HEK293 (cell line): ENCODE data around the gene SPPL2C.

ENCODE experiments used
- CTCF ChIA-PET: fragments of 350-600 bp; formaldehyde crosslinking; extraction: SDS; loops from one replicate; lab custom pipeline; 2021; ENCODE audit warnings: antibody characterized with exemption; lab: Yijun Ruan, JAX
- POLR2A ChIA-PET: fragments of 300-600 bp; formaldehyde crosslinking; extraction: SDS; loops from one replicate; lab custom pipeline; 2020; ENCODE audit warnings: antibody characterized with exemption, inconsistent platforms; lab: Yijun Ruan, JAX
- H3K27ac ChIP-seq: fragments of 200-500 bp; sonication (Bioruptor generic); 2 replicates; pipeline ENCODE4 v1.5.1; 2014; ENCODE audit warnings: low read depth, low read length, control low read depth, inconsistent platforms; ENCODE audit errors: extremely low read depth
- H3K36me3 ChIP-seq, 2 experiments: fragments of 200-500 bp in 1 of 2; sonication (Bioruptor generic) in 1 of 2; 1 replicate in 1 of 2; 2 replicates in 1 of 2; pipeline ENCODE4 v1.5.1; 2014 to 2017; ENCODE audit warnings: inconsistent platforms in 2 of 2, low read length in 2 of 2; ENCODE audit not compliant: control insufficient read depth in 2 of 2, insufficient read depth in 1 of 2
- H3K4me1 ChIP-seq: fragments of 200-500 bp; sonication (Bioruptor generic); 2 replicates; pipeline ENCODE4 v1.5.1; 2014; ENCODE audit warnings: mild to moderate bottlenecking, low read length, inconsistent platforms; ENCODE audit not compliant: control insufficient read depth, insufficient read depth
- H3K4me3 ChIP-seq: 2 replicates; pipeline ENCODE4 v1.5.1; 2011; ENCODE audit warnings: low read depth, mild to moderate bottlenecking, control low read depth, low read length, moderate library complexity
- H3K9me3 ChIP-seq: fragments of 200-500 bp; sonication (Bioruptor generic); 2 replicates; pipeline ENCODE4 v1.5.1; 2014; ENCODE audit warnings: low read depth, low read length, inconsistent platforms; ENCODE audit not compliant: control insufficient read depth, insufficient read depth
- IKZF3 ChIP-seq: fragments of 450-650 bp; IDR thresholded peaks from 2 replicates; pipeline ENCODE4 v1.5.0; 2018; ENCODE audit warnings: missing biosample characterization, mild to moderate bottlenecking, missing genetic modification characterization, moderate library complexity
- PRDM1 ChIP-seq: fragments of 450-650 bp; formaldehyde crosslinking; IDR thresholded peaks from 2 replicates; pipeline ENCODE4; 2016; ENCODE audit warnings: missing biosample characterization, missing genetic modification characterization
- TCF7L2 ChIP-seq: IDR thresholded peaks from 2 replicates; pipeline ENCODE4 v1.6.1; 2011; ENCODE audit warnings: low read depth, mild to moderate bottlenecking, inconsistent platforms, low read length, moderate library complexity, borderline replicate concordance
- ZBTB1 ChIP-seq: fragments of 450-650 bp; formaldehyde crosslinking; IDR thresholded peaks from 2 replicates; pipeline ENCODE4 v1.5.1; 2016; ENCODE audit warnings: missing biosample characterization, missing genetic modification characterization
- ZBTB21 ChIP-seq: fragments of 450-650 bp; formaldehyde crosslinking; IDR thresholded peaks from 2 replicates; pipeline ENCODE4 v1.5.1; 2017; ENCODE audit warnings: missing biosample characterization, missing genetic modification characterization
- ZBTB7A ChIP-seq: fragments of 450-650 bp; formaldehyde crosslinking; IDR thresholded peaks from 2 replicates; pipeline ENCODE4 v1.5.1; 2016; ENCODE audit warnings: low read depth, missing biosample characterization, missing genetic modification characterization
- ZNF2 ChIP-seq: fragments of 450-650 bp; formaldehyde crosslinking; IDR thresholded peaks from 2 replicates; pipeline ENCODE4 v1.5.1; 2016; ENCODE audit warnings: missing biosample characterization, missing genetic modification characterization
- ZNF266 ChIP-seq: fragments of 450-650 bp; formaldehyde crosslinking; IDR thresholded peaks from 2 replicates; pipeline ENCODE4 v1.5.1; 2016; ENCODE audit warnings: missing biosample characterization, missing genetic modification characterization, low read depth
- ZNF341 ChIP-seq: fragments of 450-650 bp; formaldehyde crosslinking; IDR thresholded peaks from 2 replicates; pipeline ENCODE4; 2016; ENCODE audit warnings: low read depth, missing biosample characterization, missing genetic modification characterization
- ZNF37A ChIP-seq: fragments of 450-650 bp; IDR thresholded peaks from 2 replicates; pipeline ENCODE4 v1.5.1; 2018; ENCODE audit warnings: missing biosample characterization, missing genetic modification characterization
- ZNF473 ChIP-seq: fragments of 450-650 bp; formaldehyde crosslinking; IDR thresholded peaks from 2 replicates; pipeline ENCODE4 v1.5.1; 2017; ENCODE audit warnings: missing biosample characterization, missing genetic modification characterization
- ZNF521 ChIP-seq: fragments of 450-650 bp; formaldehyde crosslinking; IDR thresholded peaks from 2 replicates; pipeline ENCODE4 v1.5.1; 2017; ENCODE audit warnings: missing biosample characterization, mild to moderate bottlenecking, missing genetic modification characterization
- ZNF548 ChIP-seq: fragments of 450-650 bp; formaldehyde crosslinking; IDR thresholded peaks from 2 replicates; pipeline ENCODE4 v1.5.1; 2016; ENCODE audit warnings: missing biosample characterization, missing genetic modification characterization
- ZNF571 ChIP-seq: fragments of 450-650 bp; formaldehyde crosslinking; IDR thresholded peaks from 2 replicates; pipeline ENCODE4 v1.5.0; 2017; ENCODE audit warnings: missing biosample characterization, missing genetic modification characterization
- ZNF677 ChIP-seq: fragments of 450-650 bp; IDR thresholded peaks from 2 replicates; pipeline ENCODE4 v1.5.0; 2018; ENCODE audit warnings: missing biosample characterization, mild to moderate bottlenecking, missing genetic modification characterization, moderate library complexity
- TF ChIP-seq, protein P1 (sequence below): fragments of 450-650 bp; formaldehyde crosslinking; IDR thresholded peaks from 2 replicates; pipeline ENCODE4 v1.5.1; 2016; ENCODE audit warnings: missing biosample characterization, missing genetic modification characterization
- TF ChIP-seq, protein P2 (sequence below): fragments of 450-650 bp; formaldehyde crosslinking; IDR thresholded peaks from 2 replicates; pipeline ENCODE4 v1.5.1; 2016; ENCODE audit warnings: missing biosample characterization, missing genetic modification characterization
- TF ChIP-seq, protein P3 (sequence below): fragments of 450-650 bp; formaldehyde crosslinking; IDR thresholded peaks from 2 replicates; pipeline ENCODE4 v1.5.1; 2016; ENCODE audit warnings: missing biosample characterization, missing genetic modification characterization, borderline replicate concordance
- TF ChIP-seq, protein P4 (sequence below): fragments of 450-650 bp; formaldehyde crosslinking; IDR thresholded peaks from 2 replicates; pipeline ENCODE4 v1.5.1; 2017; ENCODE audit warnings: missing biosample characterization, missing genetic modification characterization
- TF ChIP-seq, protein P5 (sequence below): fragments of 450-650 bp; formaldehyde crosslinking; IDR thresholded peaks from 2 replicates; pipeline ENCODE4 v1.5.1; 2016; ENCODE audit warnings: missing biosample characterization, missing genetic modification characterization

Gene SPPL2C

DNA sequence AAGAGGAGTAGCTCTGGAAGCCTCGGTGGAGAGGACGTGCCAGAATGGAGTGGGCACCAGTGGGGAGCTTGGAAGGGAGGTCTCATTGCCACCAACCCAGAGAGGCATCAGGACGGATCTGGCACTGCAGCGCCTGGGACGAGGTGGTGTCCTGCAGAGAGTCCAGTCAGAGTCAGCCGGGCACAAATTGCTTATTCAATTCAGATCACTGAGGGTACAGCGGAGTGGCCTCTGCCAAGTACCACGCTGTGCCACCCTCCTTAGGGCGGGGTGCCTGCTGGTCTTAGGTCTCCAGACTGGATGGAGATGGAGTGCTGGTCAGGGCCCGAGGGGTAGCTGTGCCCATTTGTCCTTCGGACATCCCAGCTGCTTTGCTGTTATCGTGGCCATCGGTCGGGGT, 18.9 kb upstream of the SPPL2C start:
- CTCF ChIA-PET, result interaction anchor here (1.2 to 8.4 kb wide), 2 partner anchors 177 to 185 kb away, joined by 5 to 99 read pairs; no protein-coding TSS in a partner anchor
- H3K27ac ChIP-seq, result no peak overlapping the region
- no peak for TF ChIP-seq ZNF341 (tag by site-specific recombination)
- no peak for TF ChIP-seq ZNF37A (tag by site-specific recombination)
- TF ChIP-seq, protein P1, sequence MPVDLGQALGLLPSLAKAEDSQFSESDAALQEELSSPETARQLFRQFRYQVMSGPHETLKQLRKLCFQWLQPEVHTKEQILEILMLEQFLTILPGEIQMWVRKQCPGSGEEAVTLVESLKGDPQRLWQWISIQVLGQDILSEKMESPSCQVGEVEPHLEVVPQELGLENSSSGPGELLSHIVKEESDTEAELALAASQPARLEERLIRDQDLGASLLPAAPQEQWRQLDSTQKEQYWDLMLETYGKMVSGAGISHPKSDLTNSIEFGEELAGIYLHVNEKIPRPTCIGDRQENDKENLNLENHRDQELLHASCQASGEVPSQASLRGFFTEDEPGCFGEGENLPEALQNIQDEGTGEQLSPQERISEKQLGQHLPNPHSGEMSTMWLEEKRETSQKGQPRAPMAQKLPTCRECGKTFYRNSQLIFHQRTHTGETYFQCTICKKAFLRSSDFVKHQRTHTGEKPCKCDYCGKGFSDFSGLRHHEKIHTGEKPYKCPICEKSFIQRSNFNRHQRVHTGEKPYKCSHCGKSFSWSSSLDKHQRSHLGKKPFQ (tag by site-specific recombination), result no peak
- TF ChIP-seq ZBTB7A (tag by site-specific recombination), result no peak
- TF ChIP-seq ZNF2, result no peak
- TF ChIP-seq ZNF266 (tag by site-specific recombination), result no peak
- TF ChIP-seq ZNF548 (tag by site-specific recombination), result no peak
- no peak for TF ChIP-seq ZBTB21 (tag by site-specific recombination)
- TF ChIP-seq ZBTB1 (tag by site-specific recombination), result no peak
- TF ChIP-seq ZNF473 (tag by site-specific recombination), result no peak
- TF ChIP-seq ZNF521, result no peak
- no peak for TF ChIP-seq PRDM1 (tag by site-specific recombination)
- no peak for TF ChIP-seq ZNF571 (tag by site-specific recombination)
- no peak for TF ChIP-seq IKZF3 (tag by site-specific recombination)
- no peaks in the 10 kb centered on the region for H3K9me3 ChIP-seq
- no peaks in the 10 kb centered on the region for H3K36me3 ChIP-seq
- no peak overlapping the region for H3K4me3 ChIP-seq
- H3K4me1 ChIP-seq, result no peaks in the 10 kb centered on the region
- POLR2A ChIA-PET, result no interaction called here

DNA sequence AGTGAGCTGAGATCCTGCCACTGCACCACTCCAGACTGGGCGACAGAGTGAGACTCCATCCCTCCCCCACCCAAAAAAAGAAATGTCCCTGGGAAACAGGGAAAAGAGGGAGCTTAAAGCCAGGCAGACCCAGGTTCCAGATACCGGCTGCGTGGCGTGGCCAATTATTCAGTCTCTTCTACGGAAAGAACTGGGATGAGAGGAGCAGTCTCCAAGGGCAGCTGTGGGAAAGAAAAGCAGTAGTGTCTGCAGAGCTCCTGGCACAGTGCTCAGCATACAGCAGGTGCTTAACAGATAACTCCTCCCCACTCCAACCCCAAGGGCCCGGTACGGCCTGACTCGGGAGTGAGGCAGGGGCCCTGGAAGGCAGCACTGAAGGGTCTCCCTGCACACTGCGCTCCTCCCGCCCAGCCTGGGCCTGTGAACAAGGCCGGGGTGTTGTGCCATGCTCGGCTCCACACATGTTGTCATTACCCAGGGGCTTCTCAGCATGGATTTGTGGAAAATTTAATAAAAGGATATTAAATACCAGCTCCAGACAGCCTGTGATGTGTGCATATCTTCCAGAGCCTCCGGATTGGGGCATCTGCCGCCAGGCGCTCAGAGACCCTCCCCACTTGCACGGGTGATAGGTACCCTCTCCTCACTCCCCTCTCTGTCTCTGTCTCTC, 17.6 kb upstream of the SPPL2C start:
- POLR2A ChIA-PET, result interaction anchor here (0.6 kb wide), 1 partner anchor 43 kb away, joined by 3 read pairs; the partner anchor contains the start of gene CRHR1
- no peaks in the 10 kb centered on the region for H3K4me1 ChIP-seq
- H3K9me3 ChIP-seq, result no peaks in the 10 kb centered on the region
- no peak overlapping the region for H3K27ac ChIP-seq
- no peaks in the 10 kb centered on the region for H3K36me3 ChIP-seq
- CTCF ChIA-PET, result interaction anchor here (0.6 to 8.4 kb wide), 6 partner anchors 9 to 186 kb away, joined by 3 to 99 read pairs (median 4); no protein-coding TSS in a partner anchor
- H3K4me3 ChIP-seq, result no peak overlapping the region
- TF ChIP-seq, protein P2, sequence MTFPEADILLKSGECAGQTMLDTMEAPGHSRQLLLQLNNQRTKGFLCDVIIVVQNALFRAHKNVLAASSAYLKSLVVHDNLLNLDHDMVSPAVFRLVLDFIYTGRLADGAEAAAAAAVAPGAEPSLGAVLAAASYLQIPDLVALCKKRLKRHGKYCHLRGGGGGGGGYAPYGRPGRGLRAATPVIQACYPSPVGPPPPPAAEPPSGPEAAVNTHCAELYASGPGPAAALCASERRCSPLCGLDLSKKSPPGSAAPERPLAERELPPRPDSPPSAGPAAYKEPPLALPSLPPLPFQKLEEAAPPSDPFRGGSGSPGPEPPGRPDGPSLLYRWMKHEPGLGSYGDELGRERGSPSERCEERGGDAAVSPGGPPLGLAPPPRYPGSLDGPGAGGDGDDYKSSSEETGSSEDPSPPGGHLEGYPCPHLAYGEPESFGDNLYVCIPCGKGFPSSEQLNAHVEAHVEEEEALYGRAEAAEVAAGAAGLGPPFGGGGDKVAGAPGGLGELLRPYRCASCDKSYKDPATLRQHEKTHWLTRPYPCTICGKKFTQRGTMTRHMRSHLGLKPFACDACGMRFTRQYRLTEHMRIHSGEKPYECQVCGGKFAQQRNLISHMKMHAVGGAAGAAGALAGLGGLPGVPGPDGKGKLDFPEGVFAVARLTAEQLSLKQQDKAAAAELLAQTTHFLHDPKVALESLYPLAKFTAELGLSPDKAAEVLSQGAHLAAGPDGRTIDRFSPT (tag by site-specific recombination), result no peak
- TF ChIP-seq, protein P3, sequence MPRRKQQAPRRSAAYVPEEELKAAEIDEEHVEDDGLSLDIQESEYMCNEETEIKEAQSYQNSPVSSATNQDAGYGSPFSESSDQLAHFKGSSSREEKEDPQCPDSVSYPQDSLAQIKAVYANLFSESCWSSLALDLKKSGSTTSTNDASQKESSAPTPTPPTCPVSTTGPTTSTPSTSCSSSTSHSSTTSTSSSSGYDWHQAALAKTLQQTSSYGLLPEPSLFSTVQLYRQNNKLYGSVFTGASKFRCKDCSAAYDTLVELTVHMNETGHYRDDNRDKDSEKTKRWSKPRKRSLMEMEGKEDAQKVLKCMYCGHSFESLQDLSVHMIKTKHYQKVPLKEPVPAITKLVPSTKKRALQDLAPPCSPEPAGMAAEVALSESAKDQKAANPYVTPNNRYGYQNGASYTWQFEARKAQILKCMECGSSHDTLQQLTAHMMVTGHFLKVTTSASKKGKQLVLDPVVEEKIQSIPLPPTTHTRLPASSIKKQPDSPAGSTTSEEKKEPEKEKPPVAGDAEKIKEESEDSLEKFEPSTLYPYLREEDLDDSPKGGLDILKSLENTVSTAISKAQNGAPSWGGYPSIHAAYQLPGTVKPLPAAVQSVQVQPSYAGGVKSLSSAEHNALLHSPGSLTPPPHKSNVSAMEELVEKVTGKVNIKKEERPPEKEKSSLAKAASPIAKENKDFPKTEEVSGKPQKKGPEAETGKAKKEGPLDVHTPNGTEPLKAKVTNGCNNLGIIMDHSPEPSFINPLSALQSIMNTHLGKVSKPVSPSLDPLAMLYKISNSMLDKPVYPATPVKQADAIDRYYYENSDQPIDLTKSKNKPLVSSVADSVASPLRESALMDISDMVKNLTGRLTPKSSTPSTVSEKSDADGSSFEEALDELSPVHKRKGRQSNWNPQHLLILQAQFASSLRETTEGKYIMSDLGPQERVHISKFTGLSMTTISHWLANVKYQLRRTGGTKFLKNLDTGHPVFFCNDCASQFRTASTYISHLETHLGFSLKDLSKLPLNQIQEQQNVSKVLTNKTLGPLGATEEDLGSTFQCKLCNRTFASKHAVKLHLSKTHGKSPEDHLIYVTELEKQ (tag by site-specific recombination), result no peak
- TF ChIP-seq TCF7L2 (no peak), ZNF2 (no peak), ZNF677 (tag by site-specific recombination) (no peak)
- TF ChIP-seq, protein P1 (tag by site-specific recombination), result no peak
- TF ChIP-seq, protein P4, sequence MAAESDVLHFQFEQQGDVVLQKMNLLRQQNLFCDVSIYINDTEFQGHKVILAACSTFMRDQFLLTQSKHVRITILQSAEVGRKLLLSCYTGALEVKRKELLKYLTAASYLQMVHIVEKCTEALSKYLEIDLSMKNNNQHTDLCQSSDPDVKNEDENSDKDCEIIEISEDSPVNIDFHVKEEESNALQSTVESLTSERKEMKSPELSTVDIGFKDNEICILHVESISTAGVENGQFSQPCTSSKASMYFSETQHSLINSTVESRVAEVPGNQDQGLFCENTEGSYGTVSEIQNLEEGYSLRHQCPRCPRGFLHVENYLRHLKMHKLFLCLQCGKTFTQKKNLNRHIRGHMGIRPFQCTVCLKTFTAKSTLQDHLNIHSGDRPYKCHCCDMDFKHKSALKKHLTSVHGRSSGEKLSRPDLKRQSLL (tag by site-specific recombination), result no peak
- TF ChIP-seq, protein P5, sequence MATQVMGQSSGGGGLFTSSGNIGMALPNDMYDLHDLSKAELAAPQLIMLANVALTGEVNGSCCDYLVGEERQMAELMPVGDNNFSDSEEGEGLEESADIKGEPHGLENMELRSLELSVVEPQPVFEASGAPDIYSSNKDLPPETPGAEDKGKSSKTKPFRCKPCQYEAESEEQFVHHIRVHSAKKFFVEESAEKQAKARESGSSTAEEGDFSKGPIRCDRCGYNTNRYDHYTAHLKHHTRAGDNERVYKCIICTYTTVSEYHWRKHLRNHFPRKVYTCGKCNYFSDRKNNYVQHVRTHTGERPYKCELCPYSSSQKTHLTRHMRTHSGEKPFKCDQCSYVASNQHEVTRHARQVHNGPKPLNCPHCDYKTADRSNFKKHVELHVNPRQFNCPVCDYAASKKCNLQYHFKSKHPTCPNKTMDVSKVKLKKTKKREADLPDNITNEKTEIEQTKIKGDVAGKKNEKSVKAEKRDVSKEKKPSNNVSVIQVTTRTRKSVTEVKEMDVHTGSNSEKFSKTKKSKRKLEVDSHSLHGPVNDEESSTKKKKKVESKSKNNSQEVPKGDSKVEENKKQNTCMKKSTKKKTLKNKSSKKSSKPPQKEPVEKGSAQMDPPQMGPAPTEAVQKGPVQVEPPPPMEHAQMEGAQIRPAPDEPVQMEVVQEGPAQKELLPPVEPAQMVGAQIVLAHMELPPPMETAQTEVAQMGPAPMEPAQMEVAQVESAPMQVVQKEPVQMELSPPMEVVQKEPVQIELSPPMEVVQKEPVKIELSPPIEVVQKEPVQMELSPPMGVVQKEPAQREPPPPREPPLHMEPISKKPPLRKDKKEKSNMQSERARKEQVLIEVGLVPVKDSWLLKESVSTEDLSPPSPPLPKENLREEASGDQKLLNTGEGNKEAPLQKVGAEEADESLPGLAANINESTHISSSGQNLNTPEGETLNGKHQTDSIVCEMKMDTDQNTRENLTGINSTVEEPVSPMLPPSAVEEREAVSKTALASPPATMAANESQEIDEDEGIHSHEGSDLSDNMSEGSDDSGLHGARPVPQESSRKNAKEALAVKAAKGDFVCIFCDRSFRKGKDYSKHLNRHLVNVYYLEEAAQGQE (tag by site-specific recombination), result no peak
